Ectodermal cell (in vitro differentiated cells): Measurements from ENCODE around the gene ZNF629. TPM values are rescaled to one million over a fixed set of nuclear protein-coding genes. Genes with fewer than 3 reads are reported as not detected.
"Not testable (repeated sequence)": the region's sequence is repeated elsewhere in the genome, so short reads cannot be mapped to it uniquely, and the experiment has no call there.

Experiments
- H3K27ac ChIP-seq: 2 replicates; pipeline ENCODE4 v1.7.0; 2013; ENCODE audit warnings: mild to moderate bottlenecking, low read depth, low read length; ENCODE audit not compliant: insufficient read depth, poor library complexity, severe bottlenecking
- H3K27me3 ChIP-seq: 2 replicates; pipeline ENCODE4 v1.7.0; 2013; ENCODE audit warnings: mild to moderate bottlenecking, low read length; ENCODE audit not compliant: insufficient read depth, control insufficient read depth, poor library complexity, severe bottlenecking
- H3K36me3 ChIP-seq: one replicate; pipeline ENCODE4 v1.7.0; 2013; ENCODE audit warnings: low read length; ENCODE audit not compliant: control insufficient read depth, insufficient read depth
- H3K4me1 ChIP-seq: one replicate; pipeline ENCODE4 v1.7.0; 2013; ENCODE audit warnings: low read length; ENCODE audit not compliant: control insufficient read depth, insufficient read depth
- H3K4me3 ChIP-seq: 2 replicates; pipeline ENCODE4 v1.7.0; 2013; ENCODE audit warnings: low read depth, low read length, control low read depth; ENCODE audit not compliant: insufficient read depth
- H3K9me3 ChIP-seq: 2 replicates; pipeline ENCODE4 v1.7.0; 2013; ENCODE audit warnings: mild to moderate bottlenecking, low read length, moderate library complexity; ENCODE audit not compliant: control insufficient read depth
- WGBS, 2 experiments: methylation state at CpG; one replicate each; pipeline ENCODE4 v1.1.7; 2013; ENCODE audit warnings: missing lambda C conversion rate in 2 of 2; 5-methylcytosine and 5-hydroxymethylcytosine counted together
- polyA plus RNA-seq, 4 experiments: library from polyadenylated mRNA; stranded (reverse); fragments of 50-300 nt; gene quantifications; one replicate each; pipeline ENCODE4 v1.2.3, GENCODE V29; 2013

ZNF629 gene
- 28.0 TPM for polyA plus RNA-seq (2013, experiment 1 of 4)
- 33.7 TPM for polyA plus RNA-seq (2013, experiment 2 of 4)
- 24.7 TPM for polyA plus RNA-seq (2013, experiment 3 of 4)
- polyA plus RNA-seq (2013, experiment 4 of 4): 26.9 TPM

GRCh38 chr16:30786936-30787612 is at the start of gene ZNF629:
Gene ZNF629, minus strand, starts transcription at chr16:30787205. Its CDS starts 2,723 bp downstream, at chr16:30784482.
- H3K27ac ChIP-seq: peak within 1 kb of the TSS; percentile 68
- 1% methylated on average over 37 of the region's 37 CpGs for WGBS, 2 experiments
- peak within 1 kb of the TSS; percentile 88 for H3K4me3 ChIP-seq
- no peaks in the 10 kb centered on the region for H3K9me3 ChIP-seq
- peaks cover 14% of the 10 kb centered on the region for H3K36me3 ChIP-seq
- no peaks in the 10 kb centered on the region for H3K27me3 ChIP-seq
- peaks cover 8% of the 10 kb centered on the region for H3K4me1 ChIP-seq

- no peaks in the 10 kb centered on the region for H3K4me1 ChIP-seq
- H3K36me3 ChIP-seq: no peaks in the 10 kb centered on the region
- H3K9me3 ChIP-seq: no peaks in the 10 kb centered on the region
- 95 to 96% methylated on average over 44 of the region's 44 CpGs for WGBS, 2 experiments
- peaks cover 3% of the 10 kb centered on the region for H3K27me3 ChIP-seq
- H3K4me3 ChIP-seq: no peak overlapping the region
- H3K27ac ChIP-seq: no peak overlapping the region
Observed at GRCh38 chr16:30834130-30834740, 47.2 kb upstream of the ZNF629 start.

DNA sequence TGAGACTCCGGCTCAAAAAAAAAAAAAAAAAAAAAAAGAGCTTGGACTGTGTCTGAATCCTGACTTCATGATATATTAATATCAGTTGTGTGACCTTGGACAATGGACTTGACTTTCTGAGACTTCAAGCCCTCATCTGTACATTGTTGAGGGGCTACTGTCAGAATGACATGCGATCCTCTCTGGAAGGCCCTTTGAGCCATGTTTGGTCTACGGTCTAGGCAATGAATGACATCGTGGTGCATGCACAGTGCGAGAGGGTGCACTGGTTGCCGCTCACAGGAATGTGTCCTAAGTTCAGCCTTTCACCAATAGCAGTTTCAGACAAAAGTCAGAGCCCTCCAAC is 43.0 kb upstream of the ZNF629 start:
- H3K27ac ChIP-seq: no peak overlapping the region
- no peaks in the 10 kb centered on the region for H3K36me3 ChIP-seq
- 88 to 92% methylated on average over 6 of the region's 6 CpGs for WGBS, 2 experiments
- no peaks in the 10 kb centered on the region for H3K4me1 ChIP-seq
- peaks cover 19% of the 10 kb centered on the region for H3K27me3 ChIP-seq
- H3K9me3 ChIP-seq: no peaks in the 10 kb centered on the region
- H3K4me3 ChIP-seq: no peak overlapping the region

DNA sequence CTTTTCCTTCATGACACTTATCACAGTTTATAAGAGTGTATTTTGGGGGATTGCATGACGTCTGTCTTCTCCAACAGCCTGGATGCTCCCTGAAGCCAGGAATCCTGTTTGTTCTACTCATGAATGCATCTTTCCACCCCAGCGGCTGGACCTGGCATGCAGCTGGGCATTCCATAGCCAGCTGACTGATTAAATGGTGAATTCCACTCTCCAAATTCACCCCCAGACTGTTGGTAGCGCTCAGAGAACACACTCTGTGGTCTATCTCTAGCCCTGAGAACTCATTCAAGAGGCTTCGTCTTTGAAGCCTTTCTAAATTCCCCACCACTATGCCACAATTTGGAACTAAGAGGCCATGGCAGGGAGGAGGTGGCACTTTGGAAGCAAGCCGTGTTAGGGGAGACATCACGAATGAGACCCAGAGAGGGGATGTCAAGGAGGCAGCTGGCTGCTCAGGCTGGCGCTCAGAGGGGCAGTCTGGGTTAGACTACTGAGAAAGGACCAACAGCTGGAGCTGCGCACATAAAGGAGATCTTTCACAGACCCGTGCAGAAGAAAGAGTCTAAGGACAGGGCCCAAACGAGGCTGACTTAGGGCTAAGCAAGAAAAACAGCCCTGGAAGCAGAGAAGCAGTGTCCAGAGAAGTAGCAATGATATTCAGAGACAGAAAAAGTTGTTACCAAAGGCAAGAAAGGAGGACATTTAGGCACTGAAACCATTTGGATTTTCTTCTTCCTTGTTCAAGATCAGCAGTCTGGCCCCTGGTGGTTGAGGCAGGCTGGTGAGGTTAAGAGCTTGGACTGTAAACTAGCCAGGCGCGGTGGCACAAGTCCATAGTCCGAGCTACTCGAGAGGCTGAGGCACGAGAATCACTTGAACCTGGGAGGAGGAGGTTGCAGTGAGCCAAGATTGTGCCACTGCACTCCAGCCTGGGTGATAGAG is 42.4 kb upstream of the ZNF629 start:
- Histone ChIP-seq H3K4me1 (no peaks in the 10 kb centered on the region), H3K27ac (no peak overlapping the region), H3K27me3 (peaks cover 19% of the 10 kb centered on the region), H3K4me3 (no peak overlapping the region), H3K9me3 (no peaks in the 10 kb centered on the region), H3K36me3 (no peaks in the 10 kb centered on the region)
- 82 to 83% methylated on average over 15 of the region's 15 CpGs for WGBS, 2 experiments

GRCh38 chr16:30821891-30822290 is 34.9 kb upstream of the ZNF629 start:
- WGBS, 2 experiments: 89 to 90% methylated on average over 17 of the region's 17 CpGs
- H3K36me3 ChIP-seq: no peaks in the 10 kb centered on the region

GRCh38 chr16:30821441-30821840 is 34.4 kb upstream of the ZNF629 start:
- WGBS, 2 experiments: 85 to 86% methylated on average over 9 of the region's 9 CpGs

More at GRCh38 chr16:30821891-30822290, 34.9 kb upstream of the ZNF629 start:
- Histone ChIP-seq H3K4me3 (no peak overlapping the region), H3K9me3 (no peaks in the 10 kb centered on the region), H3K4me1 (no peaks in the 10 kb centered on the region), H3K27me3 (peaks cover 4% of the 10 kb centered on the region), H3K27ac (no peak overlapping the region)

DNA sequence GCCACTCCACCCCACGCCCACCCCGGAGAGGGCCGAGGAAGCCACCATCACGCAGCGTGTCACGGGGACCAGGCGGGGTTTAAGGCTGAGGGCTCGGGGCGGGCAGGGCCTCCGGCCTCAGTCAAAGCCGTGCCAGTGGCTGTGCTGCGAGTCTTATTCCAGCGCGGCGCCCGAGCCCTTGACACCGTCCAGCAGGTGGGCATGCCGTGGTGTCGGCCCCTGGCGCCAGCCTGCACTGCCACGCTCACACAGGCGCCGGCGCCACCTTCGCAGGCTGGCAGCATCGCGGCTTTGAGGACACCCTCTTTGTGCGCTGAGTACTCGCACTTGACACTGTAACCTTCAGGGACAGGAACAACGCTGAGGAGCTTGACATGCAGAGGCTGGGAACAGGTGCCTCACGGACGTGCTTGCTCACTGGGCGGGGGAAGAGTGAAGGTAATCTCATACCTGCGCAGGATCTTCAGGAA is 34.0 kb upstream of the ZNF629 start:
- Histone ChIP-seq H3K36me3 (no peaks in the 10 kb centered on the region), H3K27me3 (peaks cover 4% of the 10 kb centered on the region), H3K4me3 (no peak overlapping the region), H3K27ac (no peak overlapping the region), H3K4me1 (no peaks in the 10 kb centered on the region), H3K9me3 (no peaks in the 10 kb centered on the region)
- 91% methylated on average over 34 of the region's 34 CpGs for WGBS, 2 experiments

More at GRCh38 chr16:30821441-30821840, 34.4 kb upstream of the ZNF629 start:
- H3K4me3 ChIP-seq, H3K4me1 ChIP-seq, H3K9me3 ChIP-seq, H3K27me3 ChIP-seq, H3K27ac ChIP-seq, H3K36me3 ChIP-seq: not testable (repeated sequence)

- Histone ChIP-seq H3K4me1 (no peaks in the 10 kb centered on the region), H3K27ac (no peak overlapping the region), H3K9me3 (no peaks in the 10 kb centered on the region), H3K36me3 (no peaks in the 10 kb centered on the region), H3K4me3 (no peak overlapping the region), H3K27me3 (peaks cover 12% of the 10 kb centered on the region)
- 80 to 84% methylated on average over 1 to 2 of the region's 2 CpGs for WGBS, 2 experiments
Observed at GRCh38 chr16:30816769-30817168, 29.8 kb upstream of the ZNF629 start.

DNA sequence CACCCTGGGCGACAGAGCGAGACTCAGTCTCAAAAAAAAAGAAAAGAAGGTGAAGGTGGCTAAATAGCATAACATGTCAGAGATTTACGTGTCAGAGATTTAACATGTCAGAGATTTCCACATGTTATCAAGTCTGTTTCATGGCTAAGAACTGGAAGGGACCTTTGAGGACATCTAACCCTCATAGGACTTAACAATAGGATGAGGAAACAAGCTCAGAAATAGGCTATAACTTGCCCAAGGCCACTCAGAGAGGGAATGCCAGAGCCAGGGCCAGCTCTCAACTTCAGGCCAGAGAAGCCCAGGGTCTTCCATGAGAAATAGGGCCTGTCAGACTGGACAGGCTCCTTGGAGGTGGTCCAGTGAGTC is 26.8 kb upstream of the ZNF629 start:
- Histone ChIP-seq H3K4me3 (peak overlapping the region; percentile 25), H3K9me3 (no peaks in the 10 kb centered on the region), H3K4me1 (no peaks in the 10 kb centered on the region), H3K27ac (no peak overlapping the region), H3K36me3 (no peaks in the 10 kb centered on the region), H3K27me3 (peaks cover 15% of the 10 kb centered on the region)
- 92 to 93% methylated on average over 3 of the region's 3 CpGs for WGBS, 2 experiments

GRCh38 chr16:30809675-30810074 is 22.7 kb upstream of the ZNF629 start:
- 72 to 73% methylated on average over 5 of the region's 5 CpGs for WGBS, 2 experiments
- H3K9me3 ChIP-seq, H3K27ac ChIP-seq, H3K36me3 ChIP-seq, H3K4me1 ChIP-seq, H3K4me3 ChIP-seq: not testable (repeated sequence)
- H3K27me3 ChIP-seq: peaks cover 33% of the 10 kb centered on the region
